Hematopoietic multipotent progenitor cell (in vitro differentiated cells): ENCODE data around the gene TEX53. TPM values are rescaled to one million over a fixed set of nuclear protein-coding genes. Genes with fewer than 3 reads are reported as not detected.

Experiments
- DNase-seq, 3 donors: peaks; one replicate each; pipeline ENCODE4 v3.0.0-alpha.2; 2011 to 2015; ENCODE audit warnings: low read depth in 2 of 3, low spot score in 2 of 3
- small RNA-seq: library from RNA; depleted of rRNA; stranded (forward); fragments of <200 nt; gene quantifications from one replicate; pipeline ENCODE3, GENCODE V24; 2012
- total RNA-seq: library from RNA; depleted of rRNA; stranded (reverse); fragments of >200 nt; gene quantifications from one replicate; pipeline ENCODE4 v1.2.3, GENCODE V29; 2012

TEX53 gene
- total RNA-seq, 1 donor: not detected

GRCh38 chr9:114607671-114608524 lies 49.7 kb downstream of the TEX53 start:
- DNase-seq: no peak

DNA sequence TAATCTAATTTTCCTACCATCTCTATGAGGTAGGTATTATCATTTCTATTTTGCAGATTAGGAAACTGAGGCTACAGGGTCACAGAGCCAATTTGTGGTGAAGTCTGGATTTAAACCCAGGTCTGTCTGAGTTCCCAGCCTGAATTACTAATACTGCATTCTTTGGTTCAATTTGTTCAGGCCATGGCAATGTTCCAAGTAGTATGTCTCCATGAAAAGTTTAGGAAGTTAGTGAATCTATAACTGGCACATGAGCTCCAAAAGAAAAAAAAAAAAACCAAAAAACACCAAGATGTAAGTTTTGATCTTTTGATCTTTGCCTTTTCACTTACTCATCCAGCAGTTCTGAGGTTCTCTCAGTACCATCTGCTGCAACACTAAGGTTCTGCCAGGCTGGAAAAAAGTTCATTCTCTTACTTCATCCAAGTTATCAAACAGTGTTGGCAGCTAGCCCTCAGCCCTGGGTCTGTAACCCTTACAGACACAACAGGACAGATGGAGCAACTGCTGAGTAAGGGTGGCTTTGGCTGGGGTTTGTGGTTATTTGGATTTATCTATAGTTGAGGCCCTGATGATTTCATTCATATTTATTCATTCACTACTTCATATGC lies 50.9 kb downstream of the TEX53 start:
- DNase-seq: peak in 1 of 3 donors; percentile 48

Small RNA genes lying within 50 kb of the gene (small RNA-seq; reads per million reads assigned to genes)
- gene RF00019: not detected

Other genes starting within 250 kb of the TEX53 start
- 5.4 TPM for gene WHRN, start 152.3 kb downstream of the TEX53 start, total RNA-seq
- gene ATP6V1G1, start 70.0 kb downstream of the TEX53 start, total RNA-seq: 59.5 TPM
- 18.3 TPM for gene TMEM268, start 46.5 kb downstream of the TEX53 start, total RNA-seq
- not detected for gene TEX48, start 24.4 kb upstream of the TEX53 start, total RNA-seq
- under 0.01 TPM for gene TNFSF15, start 148.2 kb upstream of the TEX53 start, total RNA-seq